C4-2B (cell line): ENCODE measurements around the gene HOXB9.

Experiments
- ZFX ChIP-seq: fragments of 450-650 bp; IDR thresholded peaks from 2 replicates; pipeline ENCODE4 v1.6.1; 2017
- TF ChIP-seq, protein P1 (sequence below): fragments of 450-650 bp; conservative IDR thresholded peaks from 2 replicates; pipeline ENCODE4 v1.5.1; 2017; ENCODE audit warnings: mild to moderate bottlenecking

GRCh38 chr17:48622857-48623256, 3.3 kb downstream of the HOXB9 start:
- TF ChIP-seq, protein P1, sequence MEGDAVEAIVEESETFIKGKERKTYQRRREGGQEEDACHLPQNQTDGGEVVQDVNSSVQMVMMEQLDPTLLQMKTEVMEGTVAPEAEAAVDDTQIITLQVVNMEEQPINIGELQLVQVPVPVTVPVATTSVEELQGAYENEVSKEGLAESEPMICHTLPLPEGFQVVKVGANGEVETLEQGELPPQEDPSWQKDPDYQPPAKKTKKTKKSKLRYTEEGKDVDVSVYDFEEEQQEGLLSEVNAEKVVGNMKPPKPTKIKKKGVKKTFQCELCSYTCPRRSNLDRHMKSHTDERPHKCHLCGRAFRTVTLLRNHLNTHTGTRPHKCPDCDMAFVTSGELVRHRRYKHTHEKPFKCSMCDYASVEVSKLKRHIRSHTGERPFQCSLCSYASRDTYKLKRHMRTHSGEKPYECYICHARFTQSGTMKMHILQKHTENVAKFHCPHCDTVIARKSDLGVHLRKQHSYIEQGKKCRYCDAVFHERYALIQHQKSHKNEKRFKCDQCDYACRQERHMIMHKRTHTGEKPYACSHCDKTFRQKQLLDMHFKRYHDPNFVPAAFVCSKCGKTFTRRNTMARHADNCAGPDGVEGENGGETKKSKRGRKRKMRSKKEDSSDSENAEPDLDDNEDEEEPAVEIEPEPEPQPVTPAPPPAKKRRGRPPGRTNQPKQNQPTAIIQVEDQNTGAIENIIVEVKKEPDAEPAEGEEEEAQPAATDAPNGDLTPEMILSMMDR = no peak
- no peak for TF ChIP-seq ZFX
